ENCODE measurements around the gene IL1RL1.

Gene IL1RL1

GRCh38 chr2:102337481-102338386 is 26.4 kb downstream of the IL1RL1 start:
- Histone ChIP-seq H3K4me3 (ENCODE audit: low read length) (no peak overlapping the region), H3K9me2 (replicated peaks; ENCODE audit: control insufficient read depth, low read length) (no peaks in the 10 kb centered on the region), H3F3A (ENCODE audit: control insufficient read depth, insufficient read depth) (no peaks in the 10 kb centered on the region), H3K36me3 (ENCODE audit: control insufficient read depth, low read length) (no peaks in the 10 kb centered on the region), H3K27ac (ENCODE audit: low read depth, low read length) (no peak overlapping the region), H3K4me2 (ENCODE audit: low read length) (no peak overlapping the region), H3K79me2 (ENCODE audit: control insufficient read depth, low read length) (no peaks in the 10 kb centered on the region), H4K20me1 (ENCODE audit: control insufficient read depth, insufficient read depth, low read depth, low read length) (no peaks in the 10 kb centered on the region), H3K27me3 (ENCODE audit: control insufficient read depth, low read length) (peaks cover 2% of the 10 kb centered on the region; the same call in 1 of the 2 replicates), H3K4me1 (ENCODE audit: control insufficient read depth, low read length) (no peaks in the 10 kb centered on the region), H3K9me3 (ENCODE audit: control insufficient read depth, insufficient read depth, low read length) (no peaks in the 10 kb centered on the region)
- TF ChIP-seq CTCF (IDR thresholded peaks at IDR 0.05; ENCODE audit: low read depth, low read length, poor library complexity, severe bottlenecking) = no peak
- TF ChIP-seq EZH2phosphoT487 (IDR thresholded peaks at IDR 0.05; ENCODE audit: borderline replicate concordance, low read length) = no peak

DNA sequence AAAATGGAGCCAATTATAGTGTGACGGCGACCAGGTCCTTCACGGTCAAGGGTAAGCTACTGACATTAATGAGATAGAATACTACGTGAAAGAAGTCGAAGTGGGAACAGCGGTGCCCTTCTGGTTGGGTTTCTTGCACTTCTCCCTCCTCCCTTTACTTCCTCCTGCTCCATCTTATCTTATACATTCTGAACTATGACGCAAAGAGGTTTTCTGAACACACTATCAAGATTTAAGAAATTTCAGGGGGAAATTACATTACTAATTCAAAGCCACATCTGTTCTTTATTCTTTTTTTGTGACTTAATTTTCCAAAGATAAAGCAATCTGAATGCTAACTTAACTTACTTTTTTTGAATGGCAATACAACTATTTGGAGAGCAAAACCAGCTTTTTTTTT is 29.4 kb downstream of the IL1RL1 start:
- no peak overlapping the region for H3K27ac ChIP-seq (ENCODE audit: low read depth, low read length)
- H3K4me1 ChIP-seq (ENCODE audit: control insufficient read depth, low read length) = no peaks in the 10 kb centered on the region
- H3K36me3 ChIP-seq (ENCODE audit: control insufficient read depth, low read length) = no peaks in the 10 kb centered on the region
- no peaks in the 10 kb centered on the region for H3K79me2 ChIP-seq (ENCODE audit: control insufficient read depth, low read length)
- H3K4me2 ChIP-seq (ENCODE audit: low read length) = no peak overlapping the region
- H3K9me3 ChIP-seq (ENCODE audit: control insufficient read depth, insufficient read depth, low read length) = no peaks in the 10 kb centered on the region
- no peak for TF ChIP-seq CTCF (IDR thresholded peaks at IDR 0.05; ENCODE audit: low read depth, low read length, poor library complexity, severe bottlenecking)
- TF ChIP-seq EZH2phosphoT487 (IDR thresholded peaks at IDR 0.05; ENCODE audit: borderline replicate concordance, low read length) = no peak
- H3K9me2 ChIP-seq (replicated peaks; ENCODE audit: control insufficient read depth, low read length) = no peaks in the 10 kb centered on the region
- no peak overlapping the region for H3K4me3 ChIP-seq (ENCODE audit: low read length)
- no peaks in the 10 kb centered on the region for H3F3A ChIP-seq (ENCODE audit: control insufficient read depth, insufficient read depth)
- H4K20me1 ChIP-seq (ENCODE audit: control insufficient read depth, insufficient read depth, low read depth, low read length) = no peaks in the 10 kb centered on the region
- H3K27me3 ChIP-seq (ENCODE audit: control insufficient read depth, low read length) = no peaks in the 10 kb centered on the region

GRCh38 chr2:102342888-102343287 is 31.5 kb downstream of the IL1RL1 start:
- H3K4me2 ChIP-seq (ENCODE audit: low read length) = no peak overlapping the region
- H3F3A ChIP-seq (ENCODE audit: control insufficient read depth, insufficient read depth) = no peaks in the 10 kb centered on the region
- H3K9me2 ChIP-seq (replicated peaks; ENCODE audit: control insufficient read depth, low read length) = no peaks in the 10 kb centered on the region
- no peak overlapping the region for H3K4me3 ChIP-seq (ENCODE audit: low read length)
- no peaks in the 10 kb centered on the region for H3K36me3 ChIP-seq (ENCODE audit: control insufficient read depth, low read length)
- no peaks in the 10 kb centered on the region for H4K20me1 ChIP-seq (ENCODE audit: control insufficient read depth, insufficient read depth, low read depth, low read length)
- no peaks in the 10 kb centered on the region for H3K4me1 ChIP-seq (ENCODE audit: control insufficient read depth, low read length)
- H3K27me3 ChIP-seq (ENCODE audit: control insufficient read depth, low read length) = no peaks in the 10 kb centered on the region
- no peak overlapping the region for H3K27ac ChIP-seq (ENCODE audit: low read depth, low read length)
- no peaks in the 10 kb centered on the region for H3K9me3 ChIP-seq (ENCODE audit: control insufficient read depth, insufficient read depth, low read length)
- no peaks in the 10 kb centered on the region for H3K79me2 ChIP-seq (ENCODE audit: control insufficient read depth, low read length)
- no peak for TF ChIP-seq CTCF (IDR thresholded peaks at IDR 0.05; ENCODE audit: low read depth, low read length, poor library complexity, severe bottlenecking)
- TF ChIP-seq EZH2phosphoT487 (IDR thresholded peaks at IDR 0.05; ENCODE audit: borderline replicate concordance, low read length) = no peak
